GM12878 (cell line): Measurements from ENCODE around the gene ATP1B1. TPM values are rescaled to one million over a fixed set of nuclear protein-coding genes. Genes with fewer than 3 reads are reported as not detected.
"Not testable (repeated sequence)": the region's sequence is repeated elsewhere in the genome, so short reads cannot be mapped to it uniquely, and the experiment has no call there.

Experiments
- ATAC-seq: fragments of 200-7000 bp; cut with Tn5 transposase; 3 replicates; pipeline ENCODE4 v1.9.1; 2020; ENCODE audit warnings: mild to moderate bottlenecking, moderate library complexity
- BruUV-seq: library from RNA; stranded (reverse); fragments of 400-500 nt; replicated peaks from 2 replicates; lab custom pipeline; 2021; lab: Mats Ljungman, UMichigan
- CTCF ChIA-PET: fragments of 300-600 bp; sonication (Branson Sonifier 250); formaldehyde crosslinking; extraction: SDS; loops from one replicate; lab custom pipeline; 2021; ENCODE audit warnings: inconsistent platforms; lab: Yijun Ruan, JAX
- POLR2A ChIA-PET: fragments of 350-600 bp; formaldehyde crosslinking; extraction: SDS; loops from one replicate; lab custom pipeline; 2021; ENCODE audit warnings: inconsistent platforms; lab: Charles Lee
- RAD21 ChIA-PET: fragments of 300-600 bp; sonication (Branson Sonifier 250); formaldehyde crosslinking; loops from one replicate; lab custom pipeline; 2023; ENCODE audit warnings: antibody characterized with exemption; ENCODE audit not compliant: unreplicated experiment; lab: Charles Lee
- SMC1A ChIA-PET: fragments of 300-600 bp; sonication (Branson Sonifier 250); formaldehyde crosslinking; loops from one replicate; lab custom pipeline; 2023; ENCODE audit not compliant: unreplicated experiment, uncharacterized antibody; lab: Charles Lee
- DNase-seq: peaks from one replicate; pipeline ENCODE4 v3.0.0-alpha.2; 2011; ENCODE audit warnings: low read depth, low spot score
- FAIRE-seq: peaks from 3 replicates; lab custom pipeline; 2011; peaks lifted over from hg19 to GRCh38; lab: Jason Lieb, UNC
- H2AFZ ChIP-seq: 2 replicates; pipeline ENCODE4 v1.6.0; 2011; ENCODE audit warnings: low read depth, low read length, control low read depth; ENCODE audit not compliant: control insufficient read depth
- H3K27ac ChIP-seq: 2 replicates; pipeline ENCODE4 v1.5.1; 2011; ENCODE audit warnings: control low read depth; ENCODE audit not compliant: control insufficient read depth, insufficient read depth
- H3K27me3 ChIP-seq, 2 experiments: replicated peaks in 1 of 2; 2 replicates each; pipeline versions ENCODE4 v1.6.0 to v1.6.1; 2011; ENCODE audit warnings: low read length in 1 of 2; ENCODE audit not compliant: control insufficient read depth in 2 of 2, insufficient read depth in 2 of 2
- H3K36me3 ChIP-seq, 2 experiments: 2 replicates each; pipeline ENCODE4 v1.5.1; 2011; ENCODE audit warnings: low read length in 1 of 2; ENCODE audit not compliant: control insufficient read depth in 2 of 2, insufficient read depth in 2 of 2
- H3K4me1 ChIP-seq: 2 replicates; pipeline ENCODE4 v1.6.1; 2011; ENCODE audit warnings: mild to moderate bottlenecking, low read length, moderate library complexity, mixed read lengths; ENCODE audit not compliant: control insufficient read depth, insufficient read depth
- H3K4me2 ChIP-seq: 2 replicates; pipeline ENCODE4 v1.6.0; 2011; ENCODE audit warnings: control low read depth; ENCODE audit not compliant: control insufficient read depth, insufficient read depth
- H3K4me3 ChIP-seq: fragments of 200-600 bp; sonication (generic); 2 replicates; pipeline ENCODE4 v1.5.1; 2016
- H3K79me2 ChIP-seq: 2 replicates; pipeline ENCODE4 v1.6.0; 2011; ENCODE audit warnings: low read length; ENCODE audit not compliant: control insufficient read depth, insufficient read depth
- H3K9ac ChIP-seq: 2 replicates; pipeline ENCODE4 v1.8.0; 2011; ENCODE audit warnings: low read length, control low read depth, mixed read lengths; ENCODE audit not compliant: control insufficient read depth, insufficient read depth
- H3K9me3 ChIP-seq: replicated peaks from 3 replicates; pipeline ENCODE4 v1.5.1; 2011; ENCODE audit warnings: mild to moderate bottlenecking, low read length; ENCODE audit not compliant: control insufficient read depth, insufficient read depth
- H4K20me1 ChIP-seq: 2 replicates; pipeline ENCODE4 v1.6.0; 2011; ENCODE audit not compliant: control insufficient read depth, insufficient read depth
- WGBS: methylation state at CpG from one replicate; pipeline ENCODE4 v1.1.6; 2016; ENCODE audit warnings: low lambda C conversion rate; ENCODE audit not compliant: insufficient replicate concordance, insufficient coverage; ENCODE audit errors: missing lambda C conversion rate; 5-methylcytosine and 5-hydroxymethylcytosine counted together
- in situ Hi-C: fragments of 300-500 bp; cut with MboI; formaldehyde crosslinking; loops from 9 replicates; pipeline ENCODE4 v1.14.3; 2018; ENCODE audit warnings: mixed read lengths
- intact Hi-C: fragments of 100-400 bp; cut with micrococcal nuclease; formaldehyde crosslinking; loops from one replicate; pipeline ENCODE4 v1.14.2; 2022; ENCODE audit not compliant: unreplicated experiment
- polyA plus RNA-seq, 11 experiments: library from polyadenylated mRNA; depleted of rRNA in 4 of 11; unstranded in 6 of 11; stranded (reverse) in 5 of 11; fragments of >200 nt; fragmentation: Nextera tagmentation in 4 of 11; fragmentation: Illumina TruSeq in 1 of 11; extraction: Ambion mirVana in 4 of 11; extraction: Trizol in 1 of 11; gene quantifications; 1 replicate in 1 of 11; 2 replicates in 10 of 11; pipeline versions ENCODE4 v1.2.1 to v1.2.3, GENCODE V29; 2011 to 2016; ENCODE audit warnings: inconsistent platforms in 2 of 11, missing spikeins in 2 of 11, low read depth in 1 of 11
- total RNA-seq, 4 experiments: library from RNA; depleted of rRNA in 3 of 4; stranded (reverse); fragments of >200 nt in 3 of 4; fragmentation: Illumina TruSeq in 1 of 4; extraction: Trizol in 1 of 4; gene quantifications; 2 replicates each; pipeline versions ENCODE4 v1.2.1 to v1.2.3, GENCODE V29; 2013 to 2021
- TF ChIP-seq, protein P1 (sequence below): fragments of 450-650 bp; formaldehyde crosslinking; IDR thresholded peaks from 2 replicates; pipeline ENCODE4 v1.5.0; 2022; ENCODE audit warnings: mild to moderate bottlenecking, missing genetic modification characterization

ATP1B1 gene
- total and polyA plus RNA-seq, 10 of the 15 experiments (the other 5 are each of a cell fraction or from before 2014, with no cell fraction given), result 0.84 to 14.0 (median 1.4) TPM

DNA sequence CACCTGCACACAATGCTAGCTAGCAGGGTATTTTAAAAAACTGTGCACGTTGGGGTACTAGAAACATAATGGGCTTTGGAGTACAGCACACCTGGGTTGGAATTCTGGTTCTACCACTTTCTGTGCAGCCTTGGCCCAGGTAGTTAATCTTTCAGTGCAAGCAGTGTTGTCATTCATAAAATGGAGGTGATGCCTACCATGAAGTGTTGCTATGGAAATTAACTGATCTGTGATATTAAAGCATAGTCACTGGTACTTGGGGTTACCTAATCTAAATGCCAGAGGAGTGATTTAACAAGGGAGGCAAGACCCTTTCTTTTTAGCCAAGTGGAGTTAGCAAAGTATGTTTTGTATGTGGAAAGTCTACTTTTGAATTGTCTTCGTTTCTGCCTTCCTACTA lies 18.0 kb downstream of the ATP1B1 start:
- Histone ChIP-seq H3K4me2 (no peak overlapping the region), H3K27me3 (no peaks in the 10 kb centered on the region), H3K4me3 (no peak overlapping the region), H3K4me1 (no peaks in the 10 kb centered on the region), H3K9ac (no peak overlapping the region), H2AFZ (no peak overlapping the region), H3K36me3 (no peaks in the 10 kb centered on the region; a peak in 2 of 4 replicates), H3K9me3 (no peaks in the 10 kb centered on the region), H3K79me2 (no peaks in the 10 kb centered on the region), H4K20me1 (no peaks in the 10 kb centered on the region), H3K27ac (no peak overlapping the region)
- in situ Hi-C loops (no loop called here), intact Hi-C loops (no loop called here)
- ChIA-PET POLR2A (no interaction called here), SMC1A (interaction anchor here (1.0 to 1.2 kb wide), 2 partner anchors 9 to 11 kb away, joined by 3 read pairs; no protein-coding TSS in a partner anchor), CTCF (interaction anchor here (1.0 to 2.7 kb wide), 3 partner anchors 14 to 224 kb away, joined by 4 to 9 read pairs (median 4); no protein-coding TSS in a partner anchor), RAD21 (no interaction called here)
- 38% methylated on average over 2 of the region's 2 CpGs for WGBS
- FAIRE-seq (no peak), DNase-seq (no peak), ATAC-seq (no peak)
- no TSS peak for BruUV-seq
- TF ChIP-seq, protein P1, sequence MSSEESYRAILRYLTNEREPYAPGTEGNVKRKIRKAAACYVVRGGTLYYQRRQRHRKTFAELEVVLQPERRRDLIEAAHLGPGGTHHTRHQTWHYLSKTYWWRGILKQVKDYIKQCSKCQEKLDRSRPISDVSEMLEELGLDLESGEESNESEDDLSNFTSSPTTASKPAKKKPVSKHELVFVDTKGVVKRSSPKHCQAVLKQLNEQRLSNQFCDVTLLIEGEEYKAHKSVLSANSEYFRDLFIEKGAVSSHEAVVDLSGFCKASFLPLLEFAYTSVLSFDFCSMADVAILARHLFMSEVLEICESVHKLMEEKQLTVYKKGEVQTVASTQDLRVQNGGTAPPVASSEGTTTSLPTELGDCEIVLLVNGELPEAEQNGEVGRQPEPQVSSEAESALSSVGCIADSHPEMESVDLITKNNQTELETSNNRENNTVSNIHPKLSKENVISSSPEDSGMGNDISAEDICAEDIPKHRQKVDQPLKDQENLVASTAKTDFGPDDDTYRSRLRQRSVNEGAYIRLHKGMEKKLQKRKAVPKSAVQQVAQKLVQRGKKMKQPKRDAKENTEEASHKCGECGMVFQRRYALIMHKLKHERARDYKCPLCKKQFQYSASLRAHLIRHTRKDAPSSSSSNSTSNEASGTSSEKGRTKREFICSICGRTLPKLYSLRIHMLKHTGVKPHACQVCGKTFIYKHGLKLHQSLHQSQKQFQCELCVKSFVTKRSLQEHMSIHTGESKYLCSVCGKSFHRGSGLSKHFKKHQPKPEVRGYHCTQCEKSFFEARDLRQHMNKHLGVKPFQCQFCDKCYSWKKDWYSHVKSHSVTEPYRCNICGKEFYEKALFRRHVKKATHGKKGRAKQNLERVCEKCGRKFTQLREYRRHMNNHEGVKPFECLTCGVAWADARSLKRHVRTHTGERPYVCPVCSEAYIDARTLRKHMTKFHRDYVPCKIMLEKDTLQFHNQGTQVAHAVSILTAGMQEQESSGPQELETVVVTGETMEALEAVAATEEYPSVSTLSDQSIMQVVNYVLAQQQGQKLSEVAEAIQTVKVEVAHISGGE, result no peak

DNA sequence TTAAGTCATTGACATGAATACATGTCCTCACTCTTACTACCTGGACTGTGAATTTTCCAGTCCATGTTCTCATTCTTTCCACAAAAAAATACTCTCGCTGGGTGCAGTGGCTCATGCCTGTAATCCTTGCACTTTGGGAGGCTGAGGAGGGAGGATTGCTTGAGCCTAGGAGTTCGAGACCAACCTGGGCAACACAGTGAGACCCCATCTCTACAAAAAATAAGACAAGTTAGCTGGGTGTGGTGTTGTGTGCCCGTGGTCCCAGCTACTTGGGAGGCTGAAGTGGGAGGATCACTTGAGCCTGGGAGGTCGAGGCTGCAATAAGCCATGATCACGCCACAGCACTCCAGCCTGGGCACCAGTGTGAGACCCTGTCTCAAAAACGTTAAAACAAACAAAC lies 19.1 kb downstream of the ATP1B1 start:
- RAD21 ChIA-PET, H2AFZ ChIP-seq, in situ Hi-C loops, intact Hi-C loops, H3K4me1 ChIP-seq, BruUV-seq, FAIRE-seq, ATAC-seq, POLR2A ChIA-PET, H4K20me1 ChIP-seq, H3K4me2 ChIP-seq, DNase-seq, H3K9me3 ChIP-seq, H3K4me3 ChIP-seq, H3K79me2 ChIP-seq, H3K27ac ChIP-seq, H3K27me3 ChIP-seq, H3K36me3 ChIP-seq, H3K9ac ChIP-seq: not testable (repeated sequence)
- CTCF ChIA-PET, result interaction anchor here (0.7 to 2.7 kb wide), 3 partner anchors 15 to 223 kb away, joined by 3 to 9 read pairs (median 4); no protein-coding TSS in a partner anchor
- WGBS, result 46% methylated on average over 6 of the region's 6 CpGs
- SMC1A ChIA-PET, result interaction anchor here (1.0 to 1.2 kb wide), 2 partner anchors 13 to 16 kb away, joined by 3 to 4 read pairs; no protein-coding TSS in a partner anchor
